HepG2 (cell line): ENCODE data around the gene IMMT. TPM values are rescaled to one million over a fixed set of nuclear protein-coding genes. Genes with fewer than 3 reads are reported as not detected.

Source experiments
- ATAC-seq: fragments of 200-7000 bp; cut with Tn5 transposase; 3 replicates; pipeline ENCODE4 v1.9.1; 2020; ENCODE audit warnings: mild to moderate bottlenecking, moderate library complexity
- BruUV-seq: library from RNA; stranded (reverse); fragments of 400-500 nt; replicated peaks from 2 replicates; lab custom pipeline; 2021; lab: Mats Ljungman, UMichigan
- CTCF ChIA-PET: fragments of 300-600 bp; formaldehyde crosslinking; extraction: SDS; loops from one replicate; lab custom pipeline; 2021; ENCODE audit warnings: low total read pairs, inconsistent platforms, low intra/inter-chr PET ratio; lab: Yijun Ruan, JAX
- POLR2A ChIA-PET: fragments of 350-600 bp; sonication (Branson Sonifier 250); formaldehyde crosslinking; loops from one replicate; lab custom pipeline; 2020; ENCODE audit warnings: antibody characterized with exemption, inconsistent platforms; lab: Yijun Ruan, JAX
- DNase-seq: peaks from one replicate; pipeline ENCODE4 v3.0.0-alpha.2; 2015; ENCODE audit warnings: low spot score
- FAIRE-seq: peaks from 3 replicates; lab custom pipeline; 2011; peaks lifted over from hg19 to GRCh38; lab: Jason Lieb, UNC
- H2AFZ ChIP-seq: one replicate; pipeline ENCODE4 v1.6.1; 2011; ENCODE audit warnings: low read length, inconsistent platforms
- H3K27ac ChIP-seq: fragments of 300-600 bp; 3 replicates; pipeline ENCODE4 v1.8.0; 2011; ENCODE audit warnings: mixed run types, mild to moderate bottlenecking, mixed read lengths, low read length, inconsistent platforms; ENCODE audit not compliant: insufficient read depth; ENCODE audit errors: extremely low read length
- H3K27me3 ChIP-seq, 2 experiments: fragments of 200-600 bp in 1 of 2; 2 replicates in 1 of 2; 3 replicates in 1 of 2; pipeline versions ENCODE4 v1.6.0 to v1.8.0; 2011; ENCODE audit warnings: low read length in 2 of 2, mild to moderate bottlenecking in 2 of 2, moderate library complexity in 2 of 2, inconsistent platforms in 1 of 2; ENCODE audit not compliant: insufficient read depth in 2 of 2, control insufficient read depth in 1 of 2
- H3K36me3 ChIP-seq, 2 experiments: fragments of 200-600 bp in 1 of 2; replicated peaks in 1 of 2; 2 replicates in 1 of 2; 3 replicates in 1 of 2; pipeline versions ENCODE4 v1.5.1 to v1.8.0; 2011; ENCODE audit warnings: low read length in 2 of 2, inconsistent platforms in 1 of 2; ENCODE audit not compliant: insufficient read depth in 2 of 2, control insufficient read depth in 1 of 2
- H3K4me1 ChIP-seq: 2 replicates; pipeline ENCODE4 v1.5.1; 2012; ENCODE audit warnings: low read length, inconsistent platforms; ENCODE audit not compliant: insufficient read depth
- H3K4me2 ChIP-seq: 2 replicates; pipeline ENCODE4 v1.6.0; 2011; ENCODE audit warnings: low read depth, low read length, inconsistent platforms
- H3K4me3 ChIP-seq, 3 experiments: fragments of 200-600 bp in 1 of 3; sonication (generic), shearing (Covaris generic) in 1 of 3; replicated peaks in 1 of 3; 2 replicates each; pipeline ENCODE4 v1.5.1; 2011 to 2016; ENCODE audit warnings: low read length in 3 of 3, inconsistent platforms in 2 of 3, low read depth in 2 of 3, mild to moderate bottlenecking in 2 of 3, control low read depth in 1 of 3, mixed read lengths in 1 of 3; ENCODE audit not compliant: insufficient read depth in 1 of 3
- H3K79me2 ChIP-seq: one replicate; pipeline ENCODE4 v1.6.1; 2011; ENCODE audit warnings: low read length, inconsistent platforms; ENCODE audit not compliant: insufficient read depth
- H3K9ac ChIP-seq: 2 replicates; pipeline ENCODE4 v1.6.0; 2011; ENCODE audit warnings: mild to moderate bottlenecking, low read depth, low read length, inconsistent platforms; ENCODE audit not compliant: insufficient read depth
- H3K9me3 ChIP-seq: 2 replicates; pipeline ENCODE4 v1.5.1; 2012; ENCODE audit warnings: mild to moderate bottlenecking, low read length
- H4K20me1 ChIP-seq: 2 replicates; pipeline ENCODE4 v1.6.0; 2011; ENCODE audit warnings: inconsistent platforms, mild to moderate bottlenecking, low read length, moderate library complexity; ENCODE audit not compliant: insufficient read depth
- FOXK2 ChIP-seq: fragments of 450-650 bp; IDR thresholded peaks from 2 replicates; pipeline ENCODE4 v1.6.1; 2016
- HDAC1 ChIP-seq: sonication (generic); formaldehyde crosslinking; IDR thresholded peaks from 2 replicates; pipeline ENCODE4 v1.5.1; 2020; ENCODE audit warnings: mild to moderate bottlenecking, missing genetic modification reagents
- ISX ChIP-seq: sonication (generic); formaldehyde crosslinking; conservative IDR thresholded peaks from 2 replicates; pipeline ENCODE4 v1.5.0; 2020; ENCODE audit warnings: missing genetic modification reagents
- MAX ChIP-seq: IDR thresholded peaks from 2 replicates; pipeline ENCODE4 v1.6.1; 2012; ENCODE audit warnings: inconsistent platforms
- NKX3-1 ChIP-seq: sonication (generic); formaldehyde crosslinking; IDR thresholded peaks from 2 replicates; pipeline ENCODE4 v1.5.0; 2020; ENCODE audit warnings: missing genetic modification reagents
- NR2F6 ChIP-seq, 2 experiments: IDR thresholded peaks; 2 replicates each; pipeline ENCODE4 v1.6.1; 2016; ENCODE audit warnings: antibody characterized with exemption in 1 of 2, mild to moderate bottlenecking in 1 of 2
- ZNF12 ChIP-seq: sonication (generic); formaldehyde crosslinking; IDR thresholded peaks from 2 replicates; pipeline ENCODE4 v1.5.0; 2020; ENCODE audit warnings: missing genetic modification reagents
- ZNF121 ChIP-seq: sonication (generic); formaldehyde crosslinking; IDR thresholded peaks from 2 replicates; pipeline ENCODE4 v1.5.0; 2020; ENCODE audit warnings: mild to moderate bottlenecking, missing genetic modification reagents
- ZNF326 ChIP-seq: sonication (generic); formaldehyde crosslinking; IDR thresholded peaks from 2 replicates; pipeline ENCODE4 v1.4.0; 2020; ENCODE audit warnings: missing genetic modification reagents, borderline replicate concordance
- WGBS: methylation state at CpG from one replicate; pipeline ENCODE4 v1.1.6; 2017; ENCODE audit warnings: low lambda C conversion rate; 5-methylcytosine and 5-hydroxymethylcytosine counted together
- in situ Hi-C: cut with HindIII; loops from 2 replicates; pipeline ENCODE4 v1.10.0; 2017; ENCODE audit warnings: low pct_unique_long_range_greater_than_20kb; ENCODE audit not compliant: extremely low pct_ligation_motif_present
- intact Hi-C: fragments of 100-400 bp; cut with micrococcal nuclease; formaldehyde crosslinking; loops from one replicate; pipeline ENCODE4 v1.10.0; 2022; ENCODE audit not compliant: unreplicated experiment
- polyA plus RNA-seq, 8 experiments: library from polyadenylated mRNA; depleted of rRNA in 3 of 8; stranded (reverse) in 7 of 8; unstranded in 1 of 8; fragments of >200 nt; fragmentation: Illumina TruSeq in 4 of 8; extraction: Trizol in 4 of 8; gene quantifications; 2 replicates each; pipeline versions ENCODE4 v1.2.1 to v1.2.3, GENCODE V29; 2011 to 2016; ENCODE audit warnings: low read depth in 4 of 8, missing spikeins in 1 of 8, mixed read lengths in 1 of 8; ENCODE audit not compliant: insufficient read depth in 1 of 8
- total RNA-seq, 5 experiments: library from RNA; depleted of rRNA; stranded (reverse); fragments of >200 nt; fragmentation: Illumina TruSeq; extraction: Trizol; gene quantifications; 2 replicates each; pipeline ENCODE4 v1.2.3, GENCODE V29; 2016; ENCODE audit warnings: low read depth in 1 of 5
- TF ChIP-seq, protein P1 (sequence below): IDR thresholded peaks from 2 replicates; pipeline ENCODE4 v1.6.1; 2016; ENCODE audit warnings: low read depth, missing genetic modification reagents, missing compliant biosample characterization
- TF ChIP-seq, protein P2 (sequence below): sonication (generic); formaldehyde crosslinking; IDR thresholded peaks from 2 replicates; pipeline ENCODE4 v1.5.0; 2020; ENCODE audit warnings: missing genetic modification reagents

The IMMT gene
- total and polyA plus RNA-seq, 2 of the 13 experiments (the other 11 are each of a cell fraction or from before 2014, with no cell fraction given) = 63.5 to 119 TPM

- POLR2A ChIA-PET = no interaction called here
- in situ Hi-C loops (no loop called here), intact Hi-C loops (no loop called here)
- BruUV-seq = no TSS peak
- ATAC-seq (no peak), DNase-seq (no peak), FAIRE-seq (no peak)
- no peaks in the 10 kb centered on the region for H3K9me3 ChIP-seq
- H3K4me1 ChIP-seq = peaks cover 2% of the 10 kb centered on the region; the same call in 1 of the 2 replicates
- peaks cover 13 to 84% of the 10 kb centered on the region in 2 experiments for H3K36me3 ChIP-seq
- no peak overlapping the region for H3K9ac ChIP-seq
- H3K27ac ChIP-seq = no peak overlapping the region
- H3K79me2 ChIP-seq = no peaks in the 10 kb centered on the region
- no peak overlapping the region for H2AFZ ChIP-seq
- 0 out of 2 replicates have a peak, but pooled peaks cover 3% of the 10 kb centered on the region for H4K20me1 ChIP-seq
- H3K27me3 ChIP-seq = no peaks in the 10 kb centered on the region
- WGBS = 91% methylated on average over 3 of the region's 3 CpGs
- CTCF ChIA-PET = no interaction called here
- H3K4me2 ChIP-seq = no peak overlapping the region
- H3K4me3 ChIP-seq = no peak overlapping the region
- TF ChIP-seq NKX3-1 (CRISPR knock-in tag) (no peak), ZNF326 (CRISPR knock-in tag) (no peak), FOXK2 (no peak), ZNF12 (CRISPR knock-in tag) (no peak), ZNF121 (CRISPR knock-in tag) (no peak), ISX (CRISPR knock-in tag) (no peak), MAX (no peak), HDAC1 (CRISPR knock-in tag) (no peak), NR2F6 (IDR thresholded peaks at IDR 0.05) (no peak), NR2F6 (CRISPR knock-in tag; IDR thresholded peaks at IDR 0.05) (no peak)
- TF ChIP-seq, protein P1, sequence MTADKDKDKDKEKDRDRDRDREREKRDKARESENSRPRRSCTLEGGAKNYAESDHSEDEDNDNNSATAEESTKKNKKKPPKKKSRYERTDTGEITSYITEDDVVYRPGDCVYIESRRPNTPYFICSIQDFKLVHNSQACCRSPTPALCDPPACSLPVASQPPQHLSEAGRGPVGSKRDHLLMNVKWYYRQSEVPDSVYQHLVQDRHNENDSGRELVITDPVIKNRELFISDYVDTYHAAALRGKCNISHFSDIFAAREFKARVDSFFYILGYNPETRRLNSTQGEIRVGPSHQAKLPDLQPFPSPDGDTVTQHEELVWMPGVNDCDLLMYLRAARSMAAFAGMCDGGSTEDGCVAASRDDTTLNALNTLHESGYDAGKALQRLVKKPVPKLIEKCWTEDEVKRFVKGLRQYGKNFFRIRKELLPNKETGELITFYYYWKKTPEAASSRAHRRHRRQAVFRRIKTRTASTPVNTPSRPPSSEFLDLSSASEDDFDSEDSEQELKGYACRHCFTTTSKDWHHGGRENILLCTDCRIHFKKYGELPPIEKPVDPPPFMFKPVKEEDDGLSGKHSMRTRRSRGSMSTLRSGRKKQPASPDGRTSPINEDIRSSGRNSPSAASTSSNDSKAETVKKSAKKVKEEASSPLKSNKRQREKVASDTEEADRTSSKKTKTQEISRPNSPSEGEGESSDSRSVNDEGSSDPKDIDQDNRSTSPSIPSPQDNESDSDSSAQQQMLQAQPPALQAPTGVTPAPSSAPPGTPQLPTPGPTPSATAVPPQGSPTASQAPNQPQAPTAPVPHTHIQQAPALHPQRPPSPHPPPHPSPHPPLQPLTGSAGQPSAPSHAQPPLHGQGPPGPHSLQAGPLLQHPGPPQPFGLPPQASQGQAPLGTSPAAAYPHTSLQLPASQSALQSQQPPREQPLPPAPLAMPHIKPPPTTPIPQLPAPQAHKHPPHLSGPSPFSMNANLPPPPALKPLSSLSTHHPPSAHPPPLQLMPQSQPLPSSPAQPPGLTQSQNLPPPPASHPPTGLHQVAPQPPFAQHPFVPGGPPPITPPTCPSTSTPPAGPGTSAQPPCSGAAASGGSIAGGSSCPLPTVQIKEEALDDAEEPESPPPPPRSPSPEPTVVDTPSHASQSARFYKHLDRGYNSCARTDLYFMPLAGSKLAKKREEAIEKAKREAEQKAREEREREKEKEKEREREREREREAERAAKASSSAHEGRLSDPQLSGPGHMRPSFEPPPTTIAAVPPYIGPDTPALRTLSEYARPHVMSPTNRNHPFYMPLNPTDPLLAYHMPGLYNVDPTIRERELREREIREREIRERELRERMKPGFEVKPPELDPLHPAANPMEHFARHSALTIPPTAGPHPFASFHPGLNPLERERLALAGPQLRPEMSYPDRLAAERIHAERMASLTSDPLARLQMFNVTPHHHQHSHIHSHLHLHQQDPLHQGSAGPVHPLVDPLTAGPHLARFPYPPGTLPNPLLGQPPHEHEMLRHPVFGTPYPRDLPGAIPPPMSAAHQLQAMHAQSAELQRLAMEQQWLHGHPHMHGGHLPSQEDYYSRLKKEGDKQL (CRISPR knock-in tag) = no peak
- TF ChIP-seq, protein P2, sequence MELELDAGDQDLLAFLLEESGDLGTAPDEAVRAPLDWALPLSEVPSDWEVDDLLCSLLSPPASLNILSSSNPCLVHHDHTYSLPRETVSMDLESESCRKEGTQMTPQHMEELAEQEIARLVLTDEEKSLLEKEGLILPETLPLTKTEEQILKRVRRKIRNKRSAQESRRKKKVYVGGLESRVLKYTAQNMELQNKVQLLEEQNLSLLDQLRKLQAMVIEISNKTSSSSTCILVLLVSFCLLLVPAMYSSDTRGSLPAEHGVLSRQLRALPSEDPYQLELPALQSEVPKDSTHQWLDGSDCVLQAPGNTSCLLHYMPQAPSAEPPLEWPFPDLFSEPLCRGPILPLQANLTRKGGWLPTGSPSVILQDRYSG (CRISPR knock-in tag) = no peak
Measured at GRCh38 chr2:86171295-86171694, 24.0 kb downstream of the IMMT start.
